ENCODE results near the gene TUNAR.
"Not testable (repeated sequence)": the region's sequence is repeated elsewhere in the genome, so short reads cannot be mapped to it uniquely, and the experiment has no call there.

Gene TUNAR

GRCh38 chr14:95920769-95921438, 44.3 kb downstream of the TUNAR start:
- DNase-seq, result no peak

GRCh38 chr14:95922080-95922479, 45.4 kb downstream of the TUNAR start:
- DNase-seq, result no peak

GRCh38 chr14:95928751-95929150, 52.1 kb downstream of the TUNAR start:
- no peak for DNase-seq

GRCh38 chr14:95931384-95931783, 54.8 kb downstream of the TUNAR start:
- DNase-seq, result no peak

GRCh38 chr14:95935228-95935822, 58.7 kb downstream of the TUNAR start:
- no peak for DNase-seq

GRCh38 chr14:95936041-95936440, 59.4 kb downstream of the TUNAR start:
- DNase-seq, result no peak

GRCh38 chr14:95939335-95939734, 62.7 kb downstream of the TUNAR start:
- DNase-seq, result no peak

- DNase-seq, result no peak
These were observed 65.3 kb downstream of the TUNAR start for GRCh38 chr14:95941897-95942296.

GRCh38 chr14:95943699-95944098, 67.1 kb downstream of the TUNAR start:
- no peak for DNase-seq

- no peak for DNase-seq
These were observed 67.8 kb downstream of the TUNAR start for GRCh38 chr14:95944462-95944861.

GRCh38 chr14:95946867-95947266, 70.2 kb downstream of the TUNAR start:
- no peak for DNase-seq

- DNase-seq, result no peak
These were observed 71.9 kb downstream of the TUNAR start for GRCh38 chr14:95948558-95948981.

- DNase-seq, result peak; percentile 12
These were observed 74.7 kb downstream of the TUNAR start for GRCh38 chr14:95951359-95951758.

- DNase-seq, result no peak
These were observed 76.6 kb downstream of the TUNAR start for GRCh38 chr14:95953111-95953724.

- no peak for DNase-seq
These were observed 80.2 kb downstream of the TUNAR start for GRCh38 chr14:95956601-95957460.

GRCh38 chr14:95958105-95958504, 81.5 kb downstream of the TUNAR start:
- DNase-seq, result no peak

GRCh38 chr14:95959317-95959716, 82.7 kb downstream of the TUNAR start:
- DNase-seq, result no peak

- DNase-seq, result no peak
These were observed 84.8 kb downstream of the TUNAR start for GRCh38 chr14:95961481-95961880.

GRCh38 chr14:95964901-95965300, 88.3 kb downstream of the TUNAR start:
- DNase-seq, result no peak

GRCh38 chr14:95968048-95968447, 91.4 kb downstream of the TUNAR start:
- DNase-seq, result not testable (repeated sequence)
